ENCODE data around the gene KCNJ12.

Gene KCNJ12

GRCh38 chr17:21357281-21357680, 18.9 kb upstream of the KCNJ12 start:
- Histone ChIP-seq H3K27me3 (ENCODE audit: control insufficient read depth in 5 of 5, insufficient read depth in 4 of 5, low read length in 5 of 5) (peaks cover 0 to 5% (median 0%) of the 10 kb centered on the region in 5 donors), H3K9me3 (ENCODE audit: control insufficient read depth in 5 of 5, low read length in 5 of 5) (no peaks in the 10 kb centered on the region), H3K27ac (ENCODE audit: low read depth, low read length) (no peak overlapping the region), H3K4me1 (ENCODE audit: control insufficient read depth in 5 of 5, insufficient read depth in 5 of 5, low read length in 5 of 5) (peaks cover 0 to 8% (median 3%) of the 10 kb centered on the region in 5 donors), H3K4me3 (ENCODE audit: low read depth in 1 of 5, low read length in 5 of 5) (no peak overlapping the region), H3K36me3 (ENCODE audit: control insufficient read depth in 5 of 5, insufficient read depth in 5 of 5, low read length in 5 of 5) (no peaks in the 10 kb centered on the region), H3K9ac (ENCODE audit: low read length in 5 of 5) (no peak overlapping the region)

GRCh38 chr17:21357696-21358656, 18.2 kb upstream of the KCNJ12 start:
- no peak overlapping the region for H3K9ac ChIP-seq (ENCODE audit: low read length in 5 of 5)
- H3K9me3 ChIP-seq (ENCODE audit: control insufficient read depth in 5 of 5, low read length in 5 of 5): no peaks in the 10 kb centered on the region
- H3K4me3 ChIP-seq (ENCODE audit: low read depth in 1 of 5, low read length in 5 of 5): no peak overlapping the region
- peaks cover 0 to 5% (median 0%) of the 10 kb centered on the region in 5 donors for H3K27me3 ChIP-seq (ENCODE audit: control insufficient read depth in 5 of 5, insufficient read depth in 4 of 5, low read length in 5 of 5)
- H3K27ac ChIP-seq (ENCODE audit: low read depth, low read length): no peak overlapping the region
- H3K4me1 ChIP-seq (ENCODE audit: control insufficient read depth in 5 of 5, insufficient read depth in 5 of 5, low read length in 5 of 5): peaks cover 0 to 8% (median 3%) of the 10 kb centered on the region in 5 donors
- H3K36me3 ChIP-seq (ENCODE audit: control insufficient read depth in 5 of 5, insufficient read depth in 5 of 5, low read length in 5 of 5): no peaks in the 10 kb centered on the region

GRCh38 chr17:21358682-21359482, 17.3 kb upstream of the KCNJ12 start:
- H3K27ac ChIP-seq (ENCODE audit: low read depth, low read length): no peak overlapping the region
- H3K27me3 ChIP-seq (ENCODE audit: control insufficient read depth in 5 of 5, insufficient read depth in 4 of 5, low read length in 5 of 5): peaks cover 0 to 5% (median 0%) of the 10 kb centered on the region in 5 donors
- no peaks in the 10 kb centered on the region for H3K36me3 ChIP-seq (ENCODE audit: control insufficient read depth in 5 of 5, insufficient read depth in 5 of 5, low read length in 5 of 5)
- no peaks in the 10 kb centered on the region for H3K9me3 ChIP-seq (ENCODE audit: control insufficient read depth in 5 of 5, low read length in 5 of 5)
- no peak overlapping the region for H3K4me3 ChIP-seq (ENCODE audit: low read depth in 1 of 5, low read length in 5 of 5)
- H3K4me1 ChIP-seq (ENCODE audit: control insufficient read depth in 5 of 5, insufficient read depth in 5 of 5, low read length in 5 of 5): peaks cover 0 to 8% (median 0%) of the 10 kb centered on the region in 5 donors
- no peak overlapping the region for H3K9ac ChIP-seq (ENCODE audit: low read length in 5 of 5)

- Histone ChIP-seq H3K27ac (ENCODE audit: low read depth, low read length) (no peak overlapping the region), H3K9ac (ENCODE audit: low read length in 5 of 5) (no peak overlapping the region), H3K4me3 (ENCODE audit: low read depth in 1 of 5, low read length in 5 of 5) (no peak overlapping the region)
Observed at GRCh38 chr17:21359483-21359840, 16.7 kb upstream of the KCNJ12 start.

GRCh38 chr17:21360048-21360447, 16.1 kb upstream of the KCNJ12 start:
- peaks cover 0 to 5% (median 0%) of the 10 kb centered on the region in 5 donors for H3K27me3 ChIP-seq (ENCODE audit: control insufficient read depth in 5 of 5, insufficient read depth in 4 of 5, low read length in 5 of 5)
- no peak overlapping the region for H3K9ac ChIP-seq (ENCODE audit: low read length in 5 of 5)
- no peak overlapping the region for H3K27ac ChIP-seq (ENCODE audit: low read depth, low read length)
- H3K4me3 ChIP-seq (ENCODE audit: low read depth in 1 of 5, low read length in 5 of 5): no peak overlapping the region
- peaks cover 0 to 8% (median 0%) of the 10 kb centered on the region in 5 donors for H3K4me1 ChIP-seq (ENCODE audit: control insufficient read depth in 5 of 5, insufficient read depth in 5 of 5, low read length in 5 of 5)
- H3K9me3 ChIP-seq (ENCODE audit: control insufficient read depth in 5 of 5, low read length in 5 of 5): no peaks in the 10 kb centered on the region
- no peaks in the 10 kb centered on the region for H3K36me3 ChIP-seq (ENCODE audit: control insufficient read depth in 5 of 5, insufficient read depth in 5 of 5, low read length in 5 of 5)

More at GRCh38 chr17:21359483-21359840, 16.7 kb upstream of the KCNJ12 start:
- no peaks in the 10 kb centered on the region for H3K9me3 ChIP-seq (ENCODE audit: control insufficient read depth in 5 of 5, low read length in 5 of 5)
- H3K4me1 ChIP-seq (ENCODE audit: control insufficient read depth in 5 of 5, insufficient read depth in 5 of 5, low read length in 5 of 5): peaks cover 0 to 8% (median 0%) of the 10 kb centered on the region in 5 donors
- peaks cover 0 to 5% (median 0%) of the 10 kb centered on the region in 5 donors for H3K27me3 ChIP-seq (ENCODE audit: control insufficient read depth in 5 of 5, insufficient read depth in 4 of 5, low read length in 5 of 5)
- H3K36me3 ChIP-seq (ENCODE audit: control insufficient read depth in 5 of 5, insufficient read depth in 5 of 5, low read length in 5 of 5): no peaks in the 10 kb centered on the region

- H3K9me3 ChIP-seq (ENCODE audit: control insufficient read depth in 5 of 5, low read length in 5 of 5): no peaks in the 10 kb centered on the region
- H3K36me3 ChIP-seq (ENCODE audit: control insufficient read depth in 5 of 5, insufficient read depth in 5 of 5, low read length in 5 of 5): no peaks in the 10 kb centered on the region
- no peak overlapping the region for H3K4me3 ChIP-seq (ENCODE audit: low read depth in 1 of 5, low read length in 5 of 5)
- peaks cover 0 to 8% (median 0%) of the 10 kb centered on the region in 5 donors for H3K4me1 ChIP-seq (ENCODE audit: control insufficient read depth in 5 of 5, insufficient read depth in 5 of 5, low read length in 5 of 5)
- H3K9ac ChIP-seq (ENCODE audit: low read length in 5 of 5): no peak overlapping the region
- H3K27ac ChIP-seq (ENCODE audit: low read depth, low read length): no peak overlapping the region
- peaks cover 0 to 5% (median 0%) of the 10 kb centered on the region in 5 donors for H3K27me3 ChIP-seq (ENCODE audit: control insufficient read depth in 5 of 5, insufficient read depth in 4 of 5, low read length in 5 of 5)
Observed at GRCh38 chr17:21361020-21361809, 14.9 kb upstream of the KCNJ12 start.

- Histone ChIP-seq H3K27me3 (ENCODE audit: control insufficient read depth in 5 of 5, insufficient read depth in 4 of 5, low read length in 5 of 5) (peaks cover 0 to 5% (median 0%) of the 10 kb centered on the region in 5 donors), H3K27ac (ENCODE audit: low read depth, low read length) (no peak overlapping the region), H3K9me3 (ENCODE audit: control insufficient read depth in 5 of 5, low read length in 5 of 5) (no peaks in the 10 kb centered on the region), H3K4me3 (ENCODE audit: low read depth in 1 of 5, low read length in 5 of 5) (no peak overlapping the region), H3K4me1 (ENCODE audit: control insufficient read depth in 5 of 5, insufficient read depth in 5 of 5, low read length in 5 of 5) (peaks cover 0 to 8% (median 0%) of the 10 kb centered on the region in 5 donors), H3K36me3 (ENCODE audit: control insufficient read depth in 5 of 5, insufficient read depth in 5 of 5, low read length in 5 of 5) (no peaks in the 10 kb centered on the region), H3K9ac (ENCODE audit: low read length in 5 of 5) (no peak overlapping the region)
Observed at GRCh38 chr17:21362331-21362931, 13.7 kb upstream of the KCNJ12 start.

GRCh38 chr17:21363776-21364642, 12.1 kb upstream of the KCNJ12 start:
- no peaks in the 10 kb centered on the region for H3K9me3 ChIP-seq (ENCODE audit: control insufficient read depth in 5 of 5, low read length in 5 of 5)
- no peaks in the 10 kb centered on the region for H3K36me3 ChIP-seq (ENCODE audit: control insufficient read depth in 5 of 5, insufficient read depth in 5 of 5, low read length in 5 of 5)
- no peak overlapping the region for H3K27ac ChIP-seq (ENCODE audit: low read depth, low read length)
- H3K4me1 ChIP-seq (ENCODE audit: control insufficient read depth in 5 of 5, insufficient read depth in 5 of 5, low read length in 5 of 5): peaks cover 0 to 4% (median 0%) of the 10 kb centered on the region in 5 donors
- no peak overlapping the region for H3K4me3 ChIP-seq (ENCODE audit: low read depth in 1 of 5, low read length in 5 of 5)
- H3K9ac ChIP-seq (ENCODE audit: low read length in 5 of 5): no peak overlapping the region
- H3K27me3 ChIP-seq (ENCODE audit: control insufficient read depth in 5 of 5, insufficient read depth in 4 of 5, low read length in 5 of 5): peaks cover 0 to 9% (median 0%) of the 10 kb centered on the region in 5 donors
